Measurements from ENCODE around the gene PDE8B.

- TF ChIP-seq CTCF (IDR thresholded peaks at IDR 0.05 in 2 of 3, conservative IDR thresholded peaks at IDR 0.05 in 1 of 3; ENCODE audit: borderline replicate concordance in 1 of 3, insufficient read depth in 1 of 3, low read depth in 2 of 3, low read length in 2 of 3) (no peak), POLR2AphosphoS5 (IDR thresholded peaks at IDR 0.05; ENCODE audit: low read depth, low read length) (no peak), ZBTB33 (IDR thresholded peaks at IDR 0.05; ENCODE audit: extremely low read depth, insufficient replicate concordance, low read length) (no peak), CEBPB (IDR thresholded peaks at IDR 0.05; ENCODE audit: low read depth) (no peak), YY1 (IDR thresholded peaks at IDR 0.05; ENCODE audit: extremely low read depth, insufficient replicate concordance, low read depth, low read length) (no peak), RAD21 (IDR thresholded peaks at IDR 0.05; ENCODE audit: low read depth) (no peak), CBX3 (IDR thresholded peaks at IDR 0.05; ENCODE audit: low read depth) (no peak), SIN3A (IDR thresholded peaks at IDR 0.05; ENCODE audit: low read depth) (no peak), POLR2A (IDR thresholded peaks at IDR 0.05; ENCODE audit: borderline replicate concordance, extremely low read depth, insufficient read depth, insufficient read length) (no peak)
Measured at GRCh38 chr5:77202145-77202544, 8.3 kb upstream of the PDE8B start.

Data from HCT116 (cell line).